ENCODE data around the gene MTCH1.

The MTCH1 gene

DNA sequence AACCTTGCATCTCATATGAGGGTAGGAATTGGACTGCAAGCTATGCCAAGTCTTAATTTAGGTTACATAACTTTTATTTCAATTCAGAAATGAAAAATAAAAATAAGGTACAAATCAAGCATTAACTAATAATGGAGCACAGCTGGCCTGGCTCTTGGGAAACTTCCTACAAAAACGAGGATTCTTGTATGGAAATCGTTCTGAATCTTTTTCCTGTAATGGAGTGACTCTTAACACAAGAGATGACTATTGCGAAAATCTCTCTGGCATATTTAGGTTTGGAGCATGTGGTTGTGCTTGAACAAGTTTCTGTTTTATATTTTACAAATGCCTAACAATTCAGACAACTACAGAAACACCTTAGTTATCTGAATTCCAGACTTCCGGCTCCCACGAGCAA lies 65.5 kb downstream of the MTCH1 start:
- no peak for DNase-seq

GRCh38 chr6:36920049-36920448 lies 65.9 kb downstream of the MTCH1 start:
- no peak for DNase-seq

Data from activated CD4-positive, alpha-beta T cell treated with anti-CD3 and anti-CD28 coated beads, Interleukin-10, Interleukin-2, amounts not matched to agents 100 ng/mL and 50 ng/mL, durations not matched to agents 16 hours and 8 hours (primary cell).